HK-2 (cell line): Measurements from ENCODE around the gene RNU2-63P.
"Not testable (repeated sequence)": the region's sequence is repeated elsewhere in the genome, so short reads cannot be mapped to it uniquely, and the experiment has no call there.

ENCODE experiments used
- DNase-seq: peaks from one replicate; pipeline ENCODE4 v3.0.0-alpha.2; 2018; ENCODE audit not compliant: unreplicated experiment

RNU2-63P gene

GRCh38 chr2:88016086-88016959 is at the start of gene RNU2-63P:
Gene RNU2-63P, minus strand, starts transcription at chr2:88016547.
- peak; percentile 84 for DNase-seq

- no peak for DNase-seq
These were observed 44.9 kb upstream of the RNU2-63P start for GRCh38 chr2:88061295-88061694.

- no peak for DNase-seq
These were observed 44.5 kb upstream of the RNU2-63P start for GRCh38 chr2:88060907-88061275.

GRCh38 chr2:88059979-88060906 is 43.9 kb upstream of the RNU2-63P start:
- DNase-seq: no peak

- DNase-seq: no peak
These were observed 41.8 kb upstream of the RNU2-63P start for GRCh38 chr2:88058191-88058590.

- DNase-seq: no peak
These were observed 41.1 kb upstream of the RNU2-63P start for GRCh38 chr2:88057437-88057844.

GRCh38 chr2:88055371-88056128 is 39.2 kb upstream of the RNU2-63P start, which contains the start of gene KRCC1:
Gene KRCC1, minus strand, starts transcription at chr2:88055783. Its CDS starts 27,220 bp downstream, at chr2:88028563.
- peak; percentile 96 for DNase-seq

- no peak for DNase-seq
These were observed 38.5 kb upstream of the RNU2-63P start for GRCh38 chr2:88054782-88055370.

- DNase-seq: no peak
These were observed 37.8 kb upstream of the RNU2-63P start for GRCh38 chr2:88053934-88054781.

GRCh38 chr2:88053296-88053695 is 36.9 kb upstream of the RNU2-63P start:
- no peak for DNase-seq

- DNase-seq: no peak
These were observed 35.4 kb upstream of the RNU2-63P start for GRCh38 chr2:88051792-88052191.

GRCh38 chr2:88049622-88050021 is 33.3 kb upstream of the RNU2-63P start:
- no peak for DNase-seq

- DNase-seq: no peak
These were observed 32.2 kb upstream of the RNU2-63P start for GRCh38 chr2:88048541-88048940.

- not testable (repeated sequence) for DNase-seq
These were observed 29.2 kb upstream of the RNU2-63P start for GRCh38 chr2:88045561-88045960.

- no peak for DNase-seq
These were observed 26.1 kb upstream of the RNU2-63P start for GRCh38 chr2:88042476-88042875.

- no peak for DNase-seq
These were observed 22.1 kb upstream of the RNU2-63P start for GRCh38 chr2:88038263-88039105.

- DNase-seq: no peak
These were observed 20.3 kb upstream of the RNU2-63P start for GRCh38 chr2:88036606-88037005.

- DNase-seq: no peak
These were observed 19.8 kb upstream of the RNU2-63P start for GRCh38 chr2:88036182-88036581.

GRCh38 chr2:88032070-88032702 is 15.8 kb upstream of the RNU2-63P start:
- DNase-seq: no peak
